Activated CD8-positive, alpha-beta memory T cell treated with anti-CD3 and anti-CD28 coated beads, Interleukin-2, amount 50 U/mL, for 24 hours (primary cell): ENCODE data around the gene MEI4.

Experiments used
- DNase-seq: peaks from one replicate; pipeline ENCODE4 v3.0.0-alpha.2; 2020; ENCODE audit errors: extremely low read depth

Gene MEI4

GRCh38 chr6:77965449-77965848, 312.6 kb downstream of the MEI4 start:
- no peak for DNase-seq

DNA sequence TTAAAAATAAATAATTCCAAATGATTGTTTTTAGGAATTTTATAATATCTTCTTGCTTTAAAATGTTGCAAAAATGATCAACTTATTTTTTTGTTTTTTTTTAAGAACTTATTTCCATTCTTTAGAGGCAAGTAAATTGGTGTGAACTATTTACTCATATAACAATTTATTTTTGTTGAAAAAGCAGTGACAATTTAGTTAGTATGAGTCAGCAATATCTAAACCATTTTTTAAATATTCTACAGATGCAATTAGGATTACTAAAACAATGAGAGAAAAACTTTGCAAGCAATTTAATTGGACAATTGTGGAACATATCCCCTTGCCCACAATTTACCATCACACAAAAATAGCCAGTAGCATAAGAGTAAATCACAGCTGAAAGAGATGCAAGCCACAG, 319.5 kb downstream of the MEI4 start:
- no peak for DNase-seq
